Astrocyte (in vitro differentiated cells and primary cell): ENCODE measurements around the gene CCDC68. TPM values are rescaled to one million over a fixed set of nuclear protein-coding genes. Genes with fewer than 3 reads are reported as not detected.
A peak's percentile ranks its signal among the peaks of the same experiment; 100 is the strongest.

Experiments used
- DNase-seq: peaks from one replicate; pipeline ENCODE4 v3.0.0-alpha.2; 2010; ENCODE audit warnings: low read depth
- FAIRE-seq: peaks from 2 replicates; lab custom pipeline; 2011; peaks lifted over from hg19 to GRCh38; lab: Jason Lieb, UNC
- H2AFZ ChIP-seq: 2 replicates; pipeline ENCODE4 v1.6.0; 2012; ENCODE audit warnings: low read depth, low read length, inconsistent platforms
- H3K27ac ChIP-seq: 2 replicates; pipeline ENCODE4 v1.5.1; 2011; ENCODE audit warnings: low read depth, low read length, inconsistent platforms
- H3K27me3 ChIP-seq: 2 replicates; pipeline ENCODE4 v1.6.0; 2011; ENCODE audit warnings: low read length, inconsistent platforms; ENCODE audit not compliant: insufficient read depth
- H3K36me3 ChIP-seq: 2 replicates; pipeline ENCODE4 v1.5.1; 2011; ENCODE audit warnings: low read length, inconsistent platforms; ENCODE audit not compliant: insufficient read depth
- H3K4me1 ChIP-seq: 2 replicates; pipeline ENCODE4 v1.5.1; 2011; ENCODE audit warnings: low read length, inconsistent platforms; ENCODE audit not compliant: insufficient read depth
- H3K4me2 ChIP-seq: 2 replicates; pipeline ENCODE4 v1.6.0; 2012; ENCODE audit warnings: low read length, inconsistent platforms
- H3K4me3 ChIP-seq: 2 replicates; pipeline ENCODE4 v1.5.1; 2011; ENCODE audit warnings: low read depth, mild to moderate bottlenecking, low read length, inconsistent platforms; ENCODE audit not compliant: insufficient read depth
- H3K79me2 ChIP-seq: 2 replicates; pipeline ENCODE4 v1.6.0; 2012; ENCODE audit warnings: mild to moderate bottlenecking, low read length, inconsistent platforms; ENCODE audit not compliant: insufficient read depth
- H3K9ac ChIP-seq: 2 replicates; pipeline ENCODE4 v1.6.0; 2012; ENCODE audit warnings: mild to moderate bottlenecking, low read length, inconsistent platforms
- H3K9me3 ChIP-seq: 2 replicates; pipeline ENCODE4 v1.5.1; 2012; ENCODE audit warnings: low read depth, mild to moderate bottlenecking, low read length, inconsistent platforms; ENCODE audit not compliant: insufficient read depth
- H4K20me1 ChIP-seq: 2 replicates; pipeline ENCODE4 v1.6.0; 2012; ENCODE audit warnings: low read length, inconsistent platforms; ENCODE audit not compliant: insufficient read depth
- H3K27ac Mint-ChIP-seq: one replicate; pipeline ENCODE4 v1.8.0; 2021; ENCODE audit warnings: mild to moderate bottlenecking, mixed read lengths; ENCODE audit not compliant: unreplicated experiment
- H3K27me3 Mint-ChIP-seq: one replicate; pipeline ENCODE4 v1.8.0; 2021; ENCODE audit warnings: low read depth, mixed read lengths; ENCODE audit not compliant: unreplicated experiment
- H3K36me3 Mint-ChIP-seq: one replicate; pipeline ENCODE4 v1.8.0; 2021; ENCODE audit warnings: low read depth, mixed read lengths; ENCODE audit not compliant: unreplicated experiment
- H3K4me1 Mint-ChIP-seq: one replicate; pipeline ENCODE4 v1.8.0; 2021; ENCODE audit warnings: low read depth, mixed read lengths; ENCODE audit not compliant: unreplicated experiment
- H3K4me3 Mint-ChIP-seq: one replicate; pipeline ENCODE4 v1.8.0; 2021; ENCODE audit warnings: mild to moderate bottlenecking, moderate library complexity, mixed read lengths; ENCODE audit not compliant: unreplicated experiment
- H3K9me3 Mint-ChIP-seq: one replicate; pipeline ENCODE4 v1.8.0; 2021; ENCODE audit warnings: mild to moderate bottlenecking, mixed read lengths; ENCODE audit not compliant: unreplicated experiment
- EZH2 ChIP-seq: IDR thresholded peaks from 2 replicates; pipeline ENCODE4 v1.6.1; 2012; ENCODE audit warnings: mild to moderate bottlenecking, low read length, inconsistent platforms; ENCODE audit not compliant: insufficient read depth
- total RNA-seq: library from RNA; stranded (reverse); gene quantifications from 2 replicates; pipeline ENCODE4 v1.2.1, GENCODE V29; 2021
- TF ChIP-seq, protein P1 (sequence below): IDR thresholded peaks from 2 replicates; pipeline ENCODE4 v1.5.1; 2011; ENCODE audit warnings: low read depth, mild to moderate bottlenecking, inconsistent platforms, low read length, moderate library complexity; ENCODE audit not compliant: insufficient read depth

The CCDC68 gene
- total RNA-seq, 1 donor from 2014 or later = 2.2 TPM

DNA sequence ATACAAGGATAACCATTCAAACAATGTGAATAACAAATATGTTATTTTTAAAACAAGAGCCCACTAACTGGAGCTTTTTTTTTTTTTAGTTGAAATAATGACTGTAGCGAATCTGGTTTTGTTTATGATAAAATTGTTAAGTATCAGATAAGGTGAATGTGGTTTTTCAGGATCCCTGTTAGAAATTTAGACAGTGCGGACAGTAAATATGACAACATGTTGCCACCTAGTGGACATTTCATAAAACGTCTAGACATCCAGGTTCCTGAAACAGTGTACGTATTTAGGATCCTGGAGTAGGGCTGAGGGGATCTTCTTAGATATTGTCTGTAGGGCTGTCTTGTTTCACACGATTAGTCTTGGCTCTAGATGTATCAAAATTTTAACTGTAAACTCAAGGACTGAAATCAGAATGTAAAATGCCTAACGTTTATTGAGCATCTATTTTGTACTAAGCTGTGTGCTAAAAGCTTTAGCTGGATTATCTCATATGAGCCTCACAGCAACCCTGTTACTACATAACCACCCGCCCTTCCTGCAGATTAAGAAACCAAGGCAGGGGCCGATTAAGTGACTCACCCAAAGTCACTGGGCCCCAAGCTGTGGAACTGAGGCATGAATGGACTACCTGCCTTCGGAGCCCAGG, 23.9 kb upstream of the CCDC68 start:
- DNase-seq (peak; percentile 60), FAIRE-seq (peak; percentile 90)
- H2AFZ ChIP-seq = no peak overlapping the region
- H3K36me3 Mint-ChIP-seq = no peaks in the 10 kb centered on the region
- peaks cover 1% of the 10 kb centered on the region for H3K4me1 Mint-ChIP-seq
- no peaks in the 10 kb centered on the region for H3K79me2 ChIP-seq
- H3K9ac ChIP-seq = no peak overlapping the region
- no peaks in the 10 kb centered on the region for H3K36me3 ChIP-seq
- peaks cover 6% of the 10 kb centered on the region for H3K9me3 Mint-ChIP-seq
- H3K4me1 ChIP-seq = no peaks in the 10 kb centered on the region
- H3K27me3 Mint-ChIP-seq = no peaks in the 10 kb centered on the region
- H3K27ac Mint-ChIP-seq = no peak overlapping the region
- no peaks in the 10 kb centered on the region for H3K9me3 ChIP-seq
- TF ChIP-seq, protein P1, sequence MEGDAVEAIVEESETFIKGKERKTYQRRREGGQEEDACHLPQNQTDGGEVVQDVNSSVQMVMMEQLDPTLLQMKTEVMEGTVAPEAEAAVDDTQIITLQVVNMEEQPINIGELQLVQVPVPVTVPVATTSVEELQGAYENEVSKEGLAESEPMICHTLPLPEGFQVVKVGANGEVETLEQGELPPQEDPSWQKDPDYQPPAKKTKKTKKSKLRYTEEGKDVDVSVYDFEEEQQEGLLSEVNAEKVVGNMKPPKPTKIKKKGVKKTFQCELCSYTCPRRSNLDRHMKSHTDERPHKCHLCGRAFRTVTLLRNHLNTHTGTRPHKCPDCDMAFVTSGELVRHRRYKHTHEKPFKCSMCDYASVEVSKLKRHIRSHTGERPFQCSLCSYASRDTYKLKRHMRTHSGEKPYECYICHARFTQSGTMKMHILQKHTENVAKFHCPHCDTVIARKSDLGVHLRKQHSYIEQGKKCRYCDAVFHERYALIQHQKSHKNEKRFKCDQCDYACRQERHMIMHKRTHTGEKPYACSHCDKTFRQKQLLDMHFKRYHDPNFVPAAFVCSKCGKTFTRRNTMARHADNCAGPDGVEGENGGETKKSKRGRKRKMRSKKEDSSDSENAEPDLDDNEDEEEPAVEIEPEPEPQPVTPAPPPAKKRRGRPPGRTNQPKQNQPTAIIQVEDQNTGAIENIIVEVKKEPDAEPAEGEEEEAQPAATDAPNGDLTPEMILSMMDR = peak; percentile 77
- TF ChIP-seq EZH2 = no peak
- peak overlapping the region; percentile 51 for H3K4me3 Mint-ChIP-seq
- H3K27ac ChIP-seq = no peak overlapping the region
- no peak overlapping the region for H3K4me3 ChIP-seq
- H3K4me2 ChIP-seq = no peak overlapping the region
- no peaks in the 10 kb centered on the region for H3K27me3 ChIP-seq
- H4K20me1 ChIP-seq = no peaks in the 10 kb centered on the region

DNA sequence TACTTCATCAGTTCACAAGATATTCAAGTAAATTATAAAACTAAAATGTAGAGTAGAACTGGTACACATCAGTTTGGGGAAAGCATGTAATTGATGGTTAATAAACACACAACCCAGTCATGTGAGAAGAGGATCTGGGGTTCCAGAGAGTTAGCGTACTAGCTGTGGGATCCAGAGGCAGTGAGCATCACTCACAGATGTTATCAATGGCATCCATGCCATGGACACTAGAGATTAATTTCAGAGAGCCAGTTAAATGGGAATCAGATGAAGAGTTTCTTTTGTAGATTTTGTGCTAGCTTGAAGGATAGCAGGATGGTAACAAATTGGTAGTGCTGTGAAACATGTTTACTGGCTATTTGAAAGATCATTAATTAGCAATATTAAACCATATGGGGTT, 21.8 kb upstream of the CCDC68 start:
- H3K9me3 Mint-ChIP-seq = peaks cover 6% of the 10 kb centered on the region
- TF ChIP-seq, protein P1 = no peak
- TF ChIP-seq EZH2 = no peak
- no peaks in the 10 kb centered on the region for H3K36me3 ChIP-seq
- H3K4me1 Mint-ChIP-seq = peaks cover 1% of the 10 kb centered on the region
- no peaks in the 10 kb centered on the region for H3K27me3 ChIP-seq
- H3K79me2 ChIP-seq = no peaks in the 10 kb centered on the region
- no peak overlapping the region for H3K27ac ChIP-seq
- no peak overlapping the region for H3K9ac ChIP-seq
- H3K27ac Mint-ChIP-seq = no peak overlapping the region
- H3K4me3 ChIP-seq = no peak overlapping the region
- no peaks in the 10 kb centered on the region for H4K20me1 ChIP-seq
- H2AFZ ChIP-seq = no peak overlapping the region
- no peak for FAIRE-seq
- H3K27me3 Mint-ChIP-seq = no peaks in the 10 kb centered on the region
- H3K4me3 Mint-ChIP-seq = no peak overlapping the region
- no peaks in the 10 kb centered on the region for H3K4me1 ChIP-seq
- no peaks in the 10 kb centered on the region for H3K36me3 Mint-ChIP-seq
- no peak overlapping the region for H3K4me2 ChIP-seq
- peaks cover 2% of the 10 kb centered on the region for H3K9me3 ChIP-seq
- no peak for DNase-seq

DNA sequence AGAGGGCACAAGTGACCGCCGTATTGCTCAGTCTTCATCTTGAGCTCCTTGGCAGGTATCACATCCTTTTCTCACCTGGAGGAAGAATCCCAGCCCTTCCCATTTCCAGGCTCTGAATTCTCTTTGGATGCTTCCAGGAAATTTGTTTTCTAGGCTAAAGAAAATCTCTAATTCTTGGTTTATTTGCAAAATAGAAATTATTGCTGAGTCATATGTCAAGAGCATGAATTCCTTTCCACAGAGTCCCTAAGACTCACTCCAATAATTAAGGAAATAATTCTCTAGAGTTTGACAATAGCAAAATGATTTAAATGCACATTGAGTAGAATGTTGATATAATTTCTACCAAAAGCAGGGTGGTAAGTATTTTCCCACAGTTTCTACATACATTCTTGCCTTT, 16.3 kb upstream of the CCDC68 start:
- Mint-ChIP-seq H3K9me3 (peaks cover 6% of the 10 kb centered on the region), H3K4me1 (peaks cover 1% of the 10 kb centered on the region), H3K4me3 (no peak overlapping the region), H3K27me3 (no peaks in the 10 kb centered on the region), H3K27ac (no peak overlapping the region), H3K36me3 (no peaks in the 10 kb centered on the region)
- DNase-seq (no peak), FAIRE-seq (no peak)
- Histone ChIP-seq H3K9ac (no peak overlapping the region), H3K36me3 (no peaks in the 10 kb centered on the region), H4K20me1 (no peaks in the 10 kb centered on the region), H3K27ac (no peak overlapping the region), H3K4me2 (no peak overlapping the region), H2AFZ (no peak overlapping the region), H3K9me3 (peaks cover 2% of the 10 kb centered on the region), H3K79me2 (no peaks in the 10 kb centered on the region), H3K4me1 (no peaks in the 10 kb centered on the region), H3K4me3 (no peak overlapping the region), H3K27me3 (no peaks in the 10 kb centered on the region)
- TF ChIP-seq, protein P1 = no peak
- no peak for TF ChIP-seq EZH2
